ENCODE measurements around the gene RTEL1.

The RTEL1 gene

GRCh38 chr20:63672666-63673065, 14.6 kb downstream of the RTEL1 start:
- no peak for DNase-seq

DNA sequence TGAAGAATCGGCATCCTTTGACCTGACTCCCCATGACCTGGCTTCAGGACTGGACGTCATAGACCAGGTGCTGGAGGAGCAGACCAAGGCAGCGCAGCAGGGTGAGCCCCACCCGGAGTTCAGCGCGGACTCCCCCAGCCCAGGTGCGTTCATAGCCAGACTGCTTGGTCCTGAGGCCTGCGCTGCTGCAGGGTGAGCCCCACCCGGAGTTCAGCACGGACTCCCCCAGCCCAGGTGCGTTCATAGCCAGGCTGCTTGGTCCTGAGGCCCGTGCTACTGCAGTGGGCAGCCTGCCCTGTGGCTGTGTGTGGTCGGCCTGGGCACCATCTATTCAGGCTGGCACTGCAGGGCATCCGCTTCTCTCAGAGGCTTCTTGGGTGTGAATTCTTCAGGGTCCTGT, 15.8 kb downstream of the RTEL1 start:
- no peak for DNase-seq

DNA sequence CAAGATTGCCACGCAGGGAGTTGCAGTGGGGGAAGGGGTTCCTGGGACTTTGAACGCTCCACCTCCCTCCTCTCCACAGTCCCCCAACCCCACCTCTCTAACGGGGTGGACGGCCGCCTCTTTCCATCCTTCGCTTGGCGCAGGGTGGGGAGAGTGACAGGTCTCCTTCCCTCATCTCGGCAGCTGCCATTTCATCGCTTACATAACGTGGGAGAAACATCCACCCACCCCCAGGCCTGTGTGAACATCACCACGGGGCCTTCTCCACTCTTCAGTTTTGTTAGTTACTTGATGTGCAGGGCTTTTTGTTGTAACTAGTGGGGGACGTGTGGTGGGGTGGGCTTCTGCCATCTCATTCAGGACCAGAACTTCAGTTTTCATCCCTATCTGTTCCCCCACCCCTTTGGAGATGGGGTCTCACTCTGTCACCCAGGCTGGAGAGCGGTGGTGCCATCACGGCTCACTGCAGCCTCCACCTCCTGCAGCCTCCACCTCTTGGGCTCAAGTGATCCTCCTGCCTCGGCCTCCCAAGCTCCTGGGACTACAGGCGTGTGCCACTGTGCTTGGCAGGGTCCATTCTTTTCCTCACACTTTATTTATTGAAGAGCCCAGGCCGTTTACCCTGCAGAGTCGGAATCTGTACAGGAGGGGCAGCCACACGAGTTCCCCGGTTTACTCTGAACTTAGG, 17.7 kb downstream of the RTEL1 start:
- DNase-seq: no peak

- no peak for DNase-seq
Measured at GRCh38 chr20:63678071-63678470, 20.0 kb downstream of the RTEL1 start.

DNA sequence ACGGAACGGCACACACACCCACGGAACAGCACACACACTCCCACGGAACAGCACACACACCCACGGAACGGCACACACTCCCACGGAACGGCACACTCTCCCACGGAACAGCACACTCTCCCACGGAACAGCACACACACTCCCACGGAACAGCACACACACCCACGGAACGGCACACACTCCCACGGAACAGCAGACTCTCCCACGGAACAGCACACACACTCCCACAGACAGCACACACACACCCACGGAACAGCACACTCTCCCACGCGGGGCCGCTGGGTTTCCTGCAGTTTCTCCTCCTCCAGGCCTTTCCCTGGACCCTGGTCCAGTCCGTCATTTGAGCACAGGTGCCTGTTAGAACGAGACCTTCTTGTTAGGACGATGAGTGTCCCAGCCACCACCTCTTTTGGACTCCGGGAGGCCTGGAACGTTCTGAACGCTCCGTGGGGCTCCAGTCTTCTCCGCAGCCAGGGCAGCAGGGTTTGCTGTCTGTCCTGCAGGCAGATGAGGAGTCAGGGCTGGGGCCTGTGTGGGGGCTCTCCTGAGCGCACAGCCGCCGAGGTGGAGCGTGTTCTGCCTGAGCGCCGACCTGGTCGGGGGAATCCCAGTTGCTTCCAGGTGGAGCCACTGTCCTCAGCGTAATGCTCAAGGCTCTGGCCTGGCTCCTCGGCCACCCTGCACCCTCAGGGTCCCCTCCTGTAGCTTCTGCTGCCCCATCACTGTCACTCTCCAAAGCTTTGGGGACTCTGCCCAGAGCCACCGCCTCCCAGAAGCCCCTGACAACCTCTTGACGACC, 20.8 kb downstream of the RTEL1 start:
- no peak for DNase-seq

DNA sequence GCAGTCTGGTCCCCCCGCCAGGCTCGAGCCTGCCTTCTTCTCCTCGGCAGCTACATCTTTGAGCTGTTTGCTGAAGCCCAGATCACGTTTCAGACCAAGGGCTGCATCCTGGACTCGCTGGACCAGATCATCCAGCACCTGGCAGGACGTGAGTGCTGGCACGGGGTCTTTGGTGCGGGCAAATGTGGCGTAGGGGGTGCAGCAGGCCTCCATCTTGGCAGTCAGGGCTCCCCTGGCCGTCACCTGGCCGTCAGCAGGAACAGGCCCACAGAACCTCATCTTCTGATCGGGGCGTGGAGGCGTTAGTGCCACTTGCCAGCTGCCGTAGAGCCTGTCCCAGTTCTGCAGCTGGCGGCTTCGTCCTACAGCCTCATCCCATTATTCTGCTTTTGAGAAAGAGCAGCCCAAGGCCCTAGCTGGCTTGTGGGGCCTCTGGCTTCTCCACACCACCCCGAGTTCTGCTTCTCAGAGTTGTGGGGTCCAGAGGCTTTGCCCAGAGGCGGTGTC, 21.7 kb downstream of the RTEL1 start:
- DNase-seq: no peak

DNA sequence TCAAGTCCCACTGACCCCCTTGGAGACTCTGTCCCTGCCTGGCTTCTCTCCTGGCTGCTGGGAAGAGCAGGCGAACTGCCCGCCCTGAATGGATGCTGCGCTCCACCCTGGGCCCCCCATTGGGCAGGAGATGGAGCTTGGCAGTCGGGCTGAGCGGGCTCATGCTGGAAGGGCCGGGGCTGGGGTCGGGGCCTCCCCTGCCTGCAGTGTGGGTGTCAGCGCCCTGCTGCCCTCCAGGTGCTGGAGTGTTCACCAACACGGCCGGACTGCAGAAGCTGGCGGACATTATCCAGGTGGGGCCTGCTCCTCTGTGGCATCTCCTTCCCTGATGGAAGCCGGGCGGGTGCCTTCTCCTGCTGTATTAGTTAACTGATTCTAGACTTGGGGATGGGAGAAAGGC, 22.3 kb downstream of the RTEL1 start:
- DNase-seq: no peak

DNA sequence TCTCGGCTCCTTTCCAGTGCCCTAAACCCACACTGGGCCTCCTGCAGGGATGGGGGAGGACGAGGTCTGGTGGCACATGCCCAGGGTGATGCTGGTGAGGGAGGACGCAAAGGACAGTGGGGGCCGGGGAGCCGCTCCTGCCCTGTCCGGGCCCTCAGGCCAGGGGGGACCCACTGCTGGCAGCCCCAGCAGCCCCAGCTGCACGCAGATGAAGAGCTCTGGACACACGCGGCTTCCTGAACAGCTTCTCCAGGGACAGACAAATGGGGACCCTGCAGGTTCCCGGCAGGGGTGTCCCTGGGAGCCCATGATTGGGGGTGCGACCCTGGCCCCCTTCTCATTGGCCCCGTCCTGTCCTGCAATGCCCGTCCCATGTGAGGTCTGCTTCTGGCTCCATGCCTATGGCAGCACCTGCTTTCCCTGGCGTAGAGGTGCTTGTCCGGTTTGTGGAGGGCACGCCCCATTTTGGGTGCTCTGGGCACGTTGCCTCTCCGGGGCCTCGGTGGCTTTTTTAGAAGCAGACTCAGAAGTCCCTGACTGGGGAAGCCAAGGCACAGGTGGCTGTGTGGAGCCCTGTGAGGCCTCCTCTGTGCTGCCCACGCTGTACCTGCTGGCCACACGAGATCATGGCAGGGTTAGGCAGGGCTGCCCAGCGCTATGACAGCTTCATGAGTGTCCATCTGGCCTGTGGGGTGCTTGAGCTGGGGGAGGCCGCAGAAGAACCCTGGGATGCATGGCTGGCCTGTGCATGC, 22.9 kb downstream of the RTEL1 start:
- DNase-seq: no peak

DNA sequence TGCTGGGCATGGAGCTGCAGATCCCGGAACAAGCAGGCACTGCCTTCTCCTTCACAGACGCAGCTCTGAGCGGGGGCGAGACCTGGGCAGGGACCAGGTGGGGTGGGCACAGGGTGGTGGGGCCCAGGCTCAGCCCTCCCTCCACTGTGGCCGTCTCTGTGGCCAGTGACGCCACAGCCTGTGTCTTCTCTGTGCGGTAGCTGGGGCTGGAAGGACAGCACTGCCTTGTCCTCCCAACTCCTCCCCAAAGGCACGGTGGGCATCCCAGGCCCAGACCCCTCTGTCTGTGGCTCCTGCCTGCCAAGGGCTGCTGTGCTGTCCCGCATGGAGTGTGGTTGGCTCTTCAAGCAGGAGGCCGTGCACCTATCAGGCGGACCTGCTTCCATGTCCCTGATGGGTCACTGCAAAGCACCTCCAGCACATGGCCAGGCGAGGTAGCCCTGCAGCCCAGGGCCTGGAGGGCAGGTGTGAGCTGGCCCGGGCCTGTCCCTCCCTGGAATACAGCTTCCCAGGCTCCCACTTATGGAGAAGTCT, 23.6 kb downstream of the RTEL1 start:
- DNase-seq: no peak

GRCh38 chr20:63682384-63683139, 24.4 kb downstream of the RTEL1 start:
- DNase-seq: no peak

DNA sequence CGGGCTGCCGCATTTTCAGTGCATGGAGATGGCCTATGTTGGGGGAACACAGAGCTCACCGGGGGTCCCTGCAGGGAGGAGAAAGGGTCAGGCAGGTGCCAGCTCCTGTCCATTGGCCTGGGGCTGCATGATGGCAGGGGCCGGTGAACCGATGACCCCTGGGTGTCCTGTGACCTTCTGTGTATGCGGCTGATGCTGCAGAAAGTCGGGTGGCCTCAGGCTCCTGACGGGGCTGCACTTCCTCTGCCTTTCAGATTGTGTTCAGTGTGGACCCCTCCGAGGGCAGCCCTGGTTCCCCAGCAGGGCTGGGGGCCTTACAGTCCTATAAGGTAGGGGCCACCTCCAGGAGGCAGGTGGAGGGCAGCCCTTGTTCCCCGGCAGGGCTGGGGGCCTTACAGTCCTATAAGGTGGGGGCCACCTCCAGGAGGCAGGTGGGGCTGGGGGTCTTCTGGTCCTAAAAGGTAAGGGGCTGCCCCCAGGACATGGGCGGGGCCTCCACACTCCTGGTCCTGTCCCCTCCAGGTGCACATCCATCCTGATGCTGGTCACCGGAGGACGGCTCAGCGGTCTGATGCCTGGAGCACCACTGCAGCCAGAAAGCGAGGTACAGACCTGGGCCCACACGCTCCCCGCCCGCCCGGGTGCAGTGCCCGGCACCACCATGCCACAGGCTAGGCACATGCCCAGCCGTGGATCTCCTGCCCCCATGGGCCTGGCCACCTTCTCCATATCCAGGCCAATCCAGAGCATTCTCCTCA, 27.3 kb downstream of the RTEL1 start:
- DNase-seq: no peak

- DNase-seq: no peak
Measured at GRCh38 chr20:63686094-63686491, 28.0 kb downstream of the RTEL1 start.

GRCh38 chr20:63686492-63687321, 28.6 kb downstream of the RTEL1 start:
- no peak for DNase-seq

DNA sequence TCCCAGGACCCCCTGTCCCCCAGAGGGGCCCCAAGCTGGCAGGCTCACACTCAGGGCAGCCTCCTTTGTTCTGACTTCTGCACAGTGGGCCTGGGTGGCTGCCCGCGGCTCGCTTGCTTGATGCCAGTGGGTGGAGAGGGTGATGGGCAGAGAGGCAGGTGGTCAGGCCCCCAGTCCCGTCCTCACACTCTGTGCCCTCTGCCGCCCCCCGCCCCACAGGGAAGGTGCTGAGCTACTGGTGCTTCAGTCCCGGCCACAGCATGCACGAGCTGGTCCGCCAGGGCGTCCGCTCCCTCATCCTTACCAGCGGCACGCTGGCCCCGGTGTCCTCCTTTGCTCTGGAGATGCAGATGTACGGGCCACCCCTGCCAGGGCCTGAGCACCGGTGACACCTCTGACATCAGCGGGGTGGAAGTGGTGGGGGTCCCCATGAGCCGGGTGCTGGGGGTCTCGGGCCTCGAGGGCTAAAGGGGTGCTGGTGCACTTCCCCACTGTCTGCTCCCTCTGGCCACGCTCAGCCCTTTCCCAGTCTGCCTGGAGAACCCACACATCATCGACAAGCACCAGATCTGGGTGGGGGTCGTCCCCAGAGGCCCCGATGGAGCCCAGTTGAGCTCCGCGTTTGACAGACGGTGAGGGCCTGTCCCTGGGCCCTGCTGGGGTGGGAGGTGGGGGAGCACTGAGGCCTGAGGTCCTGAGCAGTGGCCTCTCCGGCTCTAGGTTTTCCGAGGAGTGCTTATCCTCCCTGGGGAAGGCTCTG, 29.5 kb downstream of the RTEL1 start:
- no peak for DNase-seq

- DNase-seq: no peak
Measured at GRCh38 chr20:63688228-63689045, 30.3 kb downstream of the RTEL1 start.

DNA sequence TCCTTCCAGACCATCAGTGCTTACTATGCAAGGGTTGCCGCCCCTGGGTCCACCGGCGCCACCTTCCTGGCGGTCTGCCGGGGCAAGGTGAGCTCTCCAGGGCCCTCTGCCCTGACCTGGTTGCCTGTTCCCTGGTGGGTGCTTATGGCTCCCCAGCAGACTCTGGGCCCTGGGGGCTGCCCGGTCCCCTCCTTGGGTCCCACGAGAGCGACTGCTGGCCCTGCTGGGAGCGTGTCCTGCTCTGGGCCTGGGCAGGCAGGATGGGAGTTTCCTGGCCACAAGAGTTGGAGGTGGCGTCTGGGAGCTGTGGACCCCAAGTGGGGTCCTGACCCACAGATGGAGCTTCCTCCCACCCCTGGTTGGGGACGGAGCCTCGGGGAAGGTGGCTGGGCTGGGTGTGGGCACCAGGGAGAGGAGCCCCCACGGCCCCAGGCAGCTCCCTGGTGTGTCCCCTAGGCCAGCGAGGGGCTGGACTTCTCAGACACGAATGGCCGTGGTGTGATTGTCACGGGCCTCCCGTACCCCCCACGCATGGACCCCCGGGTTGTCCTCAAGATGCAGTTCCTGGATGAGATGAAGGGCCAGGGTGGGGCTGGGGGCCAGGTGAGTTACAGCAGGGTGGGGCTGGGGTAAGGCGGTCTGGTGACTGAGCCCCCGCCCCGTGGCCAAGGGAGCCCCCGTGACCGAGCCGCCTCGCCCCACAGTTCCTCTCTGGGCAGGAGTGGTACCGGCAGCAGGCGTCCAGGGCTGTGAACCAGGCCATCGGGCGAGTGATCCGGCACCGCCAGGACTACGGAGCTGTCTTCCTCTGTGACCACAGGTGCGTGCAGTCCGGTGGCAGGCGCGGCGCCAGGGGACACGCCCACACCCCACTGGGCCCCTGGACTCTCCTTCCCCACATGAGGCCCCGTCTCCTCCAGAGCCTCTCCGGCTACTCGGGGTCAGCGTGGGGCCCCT, 31.2 kb downstream of the RTEL1 start:
- DNase-seq: no peak

DNA sequence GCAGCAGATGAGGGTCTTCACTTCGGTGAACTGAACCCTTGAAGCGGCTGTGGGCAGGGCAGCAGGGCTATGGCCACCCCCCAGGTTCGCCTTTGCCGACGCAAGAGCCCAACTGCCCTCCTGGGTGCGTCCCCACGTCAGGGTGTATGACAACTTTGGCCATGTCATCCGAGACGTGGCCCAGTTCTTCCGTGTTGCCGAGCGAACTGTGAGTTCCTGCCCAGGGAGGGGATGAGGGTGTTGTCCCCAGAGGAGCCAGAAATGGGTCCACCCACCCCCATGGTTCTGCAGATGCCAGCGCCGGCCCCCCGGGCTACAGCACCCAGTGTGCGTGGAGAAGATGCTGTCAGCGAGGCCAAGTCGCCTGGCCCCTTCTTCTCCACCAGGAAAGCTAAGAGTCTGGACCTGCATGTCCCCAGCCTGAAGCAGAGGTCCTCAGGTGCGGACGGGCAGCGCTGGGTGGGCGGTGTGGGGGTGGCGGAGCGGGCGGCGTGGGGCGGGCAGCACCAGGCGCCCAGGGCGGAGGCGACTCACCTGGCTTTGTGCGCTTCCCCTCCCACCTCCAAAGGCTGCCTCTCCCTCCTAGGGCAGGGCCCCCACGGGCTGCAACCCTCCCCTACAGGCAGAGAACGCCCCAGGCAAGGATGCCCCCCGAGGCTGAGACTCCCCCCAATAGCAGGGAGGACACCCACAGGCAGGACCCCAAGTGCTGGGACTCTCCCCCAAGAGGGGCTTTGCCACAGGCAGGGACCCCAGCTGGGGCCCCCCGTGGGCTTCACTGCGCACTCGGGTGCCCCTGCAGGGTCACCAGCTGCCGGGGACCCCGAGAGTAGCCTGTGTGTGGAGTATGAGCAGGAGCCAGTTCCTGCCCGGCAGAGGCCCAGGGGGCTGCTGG, 32.1 kb downstream of the RTEL1 start:
- no peak for DNase-seq

Data from NCI-H2029 (cell line).